ENCODE data around the gene TMEM131.

TMEM131 gene

DNA sequence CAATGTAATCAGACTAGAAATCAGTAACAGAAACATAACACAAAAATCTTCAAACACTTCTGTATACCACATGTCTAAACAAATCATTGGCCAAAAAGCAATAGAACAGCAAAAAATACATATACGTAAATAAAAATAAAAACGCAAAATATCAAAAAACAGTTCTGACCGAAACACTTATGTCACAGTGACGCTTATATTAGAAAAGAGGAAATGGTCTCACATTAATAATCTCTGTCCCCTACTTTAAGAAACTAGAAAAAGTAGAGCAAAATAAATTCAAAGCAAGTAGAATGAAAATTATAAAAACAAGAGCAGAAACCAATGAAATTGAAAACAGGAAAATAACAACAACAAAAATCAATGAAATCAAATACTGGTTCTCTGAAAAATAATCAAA, 41.9 kb downstream of the TMEM131 start:
- no peak for DNase-seq

DNA sequence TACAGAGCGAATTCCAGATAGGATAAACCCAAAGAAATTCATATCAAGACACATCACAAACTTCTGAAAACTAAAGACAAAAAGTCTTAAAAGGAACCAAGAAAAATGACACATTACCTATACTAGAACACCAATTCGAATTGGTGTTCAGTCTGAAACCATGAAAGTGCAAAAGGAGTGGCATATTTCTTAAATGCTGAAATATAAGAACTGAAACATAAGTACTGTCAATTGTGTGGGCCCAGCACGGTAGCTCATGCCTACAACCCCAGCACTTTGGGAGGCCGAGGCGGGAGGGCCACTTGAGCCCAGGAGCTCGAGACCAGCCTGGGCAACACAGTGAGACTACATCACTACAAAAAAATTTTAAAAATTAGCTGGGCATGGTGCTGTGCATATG, 43.4 kb downstream of the TMEM131 start:
- DNase-seq = no peak

DNA sequence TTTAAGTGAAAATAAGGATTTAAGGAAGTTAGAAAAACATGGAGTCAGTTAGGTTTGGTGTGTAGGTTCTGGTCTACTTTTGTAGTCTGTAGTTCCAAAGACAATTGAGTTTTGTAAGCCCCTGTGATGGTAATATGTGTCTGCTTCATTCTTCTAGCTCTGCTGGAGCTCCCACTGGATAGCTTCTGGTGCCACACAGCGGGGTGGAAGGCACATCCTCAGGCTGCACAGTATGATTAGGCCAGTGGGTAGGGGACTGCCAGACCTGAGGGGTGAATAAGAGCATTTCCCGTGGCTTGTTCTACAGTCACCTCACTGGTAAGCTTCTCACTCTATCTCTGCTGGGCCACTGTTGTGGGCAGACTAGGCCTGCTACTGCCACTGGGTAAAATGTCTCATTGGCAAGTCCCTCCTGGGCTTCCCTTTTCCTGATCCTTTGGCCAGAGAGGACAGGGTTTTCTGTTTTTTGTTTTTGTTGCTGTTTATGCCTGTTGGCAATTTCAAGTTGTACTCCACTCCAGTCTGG, 44.5 kb downstream of the TMEM131 start:
- DNase-seq = no peak

DNA sequence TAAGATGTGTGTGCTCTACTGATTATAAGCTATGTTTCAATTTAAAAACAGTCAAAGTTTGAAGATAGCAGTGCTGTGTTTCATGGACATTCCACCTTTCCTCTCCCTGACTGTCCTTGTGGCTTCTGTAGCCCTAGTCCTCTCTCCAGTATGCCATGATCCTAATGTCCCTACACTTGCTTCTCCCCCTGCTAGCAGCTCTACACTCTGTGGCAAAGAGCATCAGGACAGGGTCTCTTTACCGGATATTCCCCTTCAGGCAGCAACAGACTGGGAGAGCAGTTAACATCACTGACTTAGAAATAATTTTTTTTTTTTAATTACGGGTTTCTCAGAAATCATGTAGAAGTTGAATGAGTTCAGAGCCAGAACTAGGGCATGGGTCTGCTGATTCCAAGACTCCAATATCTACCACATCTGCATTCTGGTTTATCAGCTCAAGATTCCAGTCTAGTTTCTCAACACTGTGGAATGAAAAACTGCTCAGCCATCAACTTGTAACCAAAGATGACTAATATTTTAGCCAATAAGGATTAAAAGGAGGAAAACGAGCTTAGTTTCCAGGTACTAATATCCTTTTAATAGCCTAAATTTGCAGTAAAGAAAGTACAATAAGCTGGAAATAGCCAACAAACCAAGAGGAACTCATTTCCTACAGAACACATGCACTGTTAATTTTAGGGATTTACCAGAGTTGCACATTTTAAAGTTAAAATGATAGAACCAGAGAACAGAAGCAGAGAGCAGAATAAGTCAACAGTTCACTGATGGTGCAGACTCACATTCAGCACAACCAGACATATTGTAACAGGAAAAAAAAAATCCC, 45.2 kb downstream of the TMEM131 start:
- no peak for DNase-seq

DNA sequence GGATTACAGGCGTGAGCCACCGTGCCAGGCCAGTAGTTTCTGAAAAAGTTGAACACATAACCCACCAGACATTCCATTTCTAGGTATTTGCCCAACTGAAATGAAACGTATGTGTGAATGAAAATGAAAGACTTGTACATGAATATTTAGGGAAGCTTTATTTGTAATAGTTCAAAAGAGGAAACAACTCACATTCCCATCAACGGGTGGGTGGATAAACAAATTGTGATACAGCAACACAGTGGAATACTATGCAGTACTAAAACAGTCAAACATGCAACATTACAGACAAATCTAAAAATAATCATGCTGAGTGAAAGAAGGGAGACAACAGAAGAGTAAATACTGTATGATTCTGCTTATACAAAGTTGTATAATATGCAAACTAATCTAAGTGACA, 46.8 kb downstream of the TMEM131 start:
- no peak for DNase-seq

DNA sequence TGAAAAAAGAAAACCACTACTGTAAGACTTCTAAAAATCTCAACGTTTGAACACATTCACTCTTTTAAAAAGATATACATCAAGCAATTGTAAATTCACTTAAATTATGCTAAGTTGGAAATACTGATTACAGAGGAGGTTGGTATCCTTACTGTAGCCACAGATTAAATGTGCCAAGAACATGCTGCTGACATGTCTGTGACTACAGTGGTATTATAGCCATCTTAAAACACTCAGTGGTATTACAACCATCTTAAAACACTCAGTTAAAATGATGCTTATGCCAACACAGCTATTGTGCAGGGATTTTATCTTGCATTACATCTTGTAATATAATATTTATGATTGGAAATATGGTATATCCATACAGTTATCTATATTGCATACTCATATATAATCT, 50.0 kb downstream of the TMEM131 start:
- no peak for DNase-seq

DNA sequence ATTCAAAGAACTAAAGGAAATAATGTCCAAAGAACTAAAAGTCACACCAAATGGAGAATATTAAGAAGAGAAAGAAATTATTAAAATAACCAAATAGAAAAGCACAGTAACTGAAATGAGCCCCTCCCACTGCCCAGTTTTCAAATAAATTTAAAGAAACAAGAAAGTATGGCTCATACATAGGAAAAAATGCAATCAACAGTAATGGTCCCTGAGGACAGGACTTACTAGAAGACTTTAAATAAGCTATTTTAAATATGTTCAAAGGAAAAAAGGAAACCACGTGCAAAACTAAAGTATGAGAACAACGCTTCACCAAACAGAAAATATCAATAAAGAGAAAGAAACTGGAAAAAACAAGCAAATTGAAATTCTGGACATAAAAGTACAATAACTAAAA, 58.9 kb downstream of the TMEM131 start:
- no peak for DNase-seq

DNA sequence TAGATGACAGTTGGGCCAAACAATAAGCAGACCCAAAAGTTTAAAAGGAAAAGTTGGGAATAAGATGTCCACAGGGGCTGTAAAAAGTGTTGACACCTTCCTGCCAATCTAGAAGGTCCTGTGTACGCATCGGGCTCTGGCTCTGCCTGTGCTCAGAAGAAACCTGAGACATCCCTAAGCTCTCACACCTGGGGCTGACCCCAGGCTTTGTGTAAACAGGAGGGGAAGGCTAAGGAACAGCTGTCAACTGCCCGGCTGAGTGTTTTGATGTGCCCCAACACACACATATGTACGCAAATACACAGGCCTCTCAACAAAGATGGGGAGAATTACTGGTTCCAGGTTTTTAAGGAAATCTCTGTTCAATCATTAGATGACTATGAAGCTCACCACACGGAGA, 59.5 kb downstream of the TMEM131 start:
- peak; percentile 76 to 92 (median 78) for DNase-seq

DNA sequence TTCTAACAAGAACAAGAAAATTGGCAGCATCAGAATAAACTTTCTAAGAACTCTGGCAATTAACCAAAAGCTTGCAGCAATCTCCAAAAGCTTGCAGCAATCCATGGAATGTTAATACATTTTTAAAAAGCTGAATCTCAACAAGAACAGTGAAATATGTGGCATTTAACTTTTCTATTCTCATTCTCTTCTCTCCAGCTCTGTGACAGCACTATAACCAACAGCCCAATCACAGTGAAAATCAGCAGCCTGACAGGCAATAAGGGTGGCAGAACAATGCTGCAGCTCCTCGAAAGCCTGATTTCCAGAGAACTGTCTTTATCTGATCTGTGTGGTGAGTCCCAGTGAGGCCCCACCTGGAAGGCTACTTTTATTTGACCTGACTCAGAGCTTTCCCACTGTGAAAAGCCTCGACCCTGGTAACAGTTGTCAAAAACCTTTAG, 60.0 kb downstream of the TMEM131 start:
- DNase-seq = peak in 1 of 3 experiments; percentile 84

DNA sequence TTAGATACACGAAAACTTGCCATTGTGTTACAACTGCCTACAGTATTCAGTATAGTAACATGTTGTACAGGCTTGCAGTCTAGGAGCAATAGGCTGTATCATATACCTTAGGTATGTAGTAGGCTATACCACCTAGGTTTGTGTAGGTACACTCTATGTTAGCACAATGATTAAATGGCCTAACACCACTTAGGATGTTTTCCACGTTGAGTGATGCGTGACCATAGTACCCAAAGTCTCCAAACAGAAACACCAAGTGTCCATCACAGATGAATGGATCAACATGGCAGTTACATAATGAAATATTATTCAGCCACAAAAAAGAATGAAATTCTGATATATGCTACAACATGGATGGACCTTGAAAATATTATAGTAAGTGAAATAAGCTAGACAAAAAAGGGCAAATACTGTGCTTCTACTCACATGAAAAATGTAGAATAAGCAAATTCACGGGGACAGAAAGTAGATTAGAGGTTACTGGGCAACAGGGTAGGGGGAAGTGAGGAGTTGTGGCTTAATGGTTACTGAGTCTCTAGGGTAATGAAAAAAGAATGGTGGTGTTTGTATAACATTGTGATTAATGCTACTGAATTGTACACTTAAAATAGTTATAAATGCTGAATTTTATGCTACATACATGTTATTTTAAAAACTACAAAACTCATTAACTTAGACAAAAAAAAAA, 62.6 kb downstream of the TMEM131 start:
- no peak for DNase-seq

DNA sequence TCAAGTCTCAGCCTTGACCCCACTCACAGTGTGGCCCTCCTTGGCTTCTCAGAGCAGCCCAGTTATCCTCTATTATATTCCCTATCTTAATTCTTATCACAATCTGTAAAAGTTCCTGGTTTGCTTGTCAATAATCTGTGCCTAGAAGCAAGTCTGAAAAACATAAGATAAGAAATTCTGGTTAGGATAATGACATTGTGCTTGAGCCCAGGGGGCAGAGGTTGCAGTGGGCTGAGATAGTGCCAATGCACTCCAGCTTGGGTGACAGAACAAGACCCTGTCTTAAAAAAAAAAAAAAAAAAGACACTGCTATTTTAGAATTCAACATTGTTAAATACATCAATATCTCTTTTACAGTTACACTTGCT, 63.9 kb downstream of the TMEM131 start:
- no peak for DNase-seq

DNA sequence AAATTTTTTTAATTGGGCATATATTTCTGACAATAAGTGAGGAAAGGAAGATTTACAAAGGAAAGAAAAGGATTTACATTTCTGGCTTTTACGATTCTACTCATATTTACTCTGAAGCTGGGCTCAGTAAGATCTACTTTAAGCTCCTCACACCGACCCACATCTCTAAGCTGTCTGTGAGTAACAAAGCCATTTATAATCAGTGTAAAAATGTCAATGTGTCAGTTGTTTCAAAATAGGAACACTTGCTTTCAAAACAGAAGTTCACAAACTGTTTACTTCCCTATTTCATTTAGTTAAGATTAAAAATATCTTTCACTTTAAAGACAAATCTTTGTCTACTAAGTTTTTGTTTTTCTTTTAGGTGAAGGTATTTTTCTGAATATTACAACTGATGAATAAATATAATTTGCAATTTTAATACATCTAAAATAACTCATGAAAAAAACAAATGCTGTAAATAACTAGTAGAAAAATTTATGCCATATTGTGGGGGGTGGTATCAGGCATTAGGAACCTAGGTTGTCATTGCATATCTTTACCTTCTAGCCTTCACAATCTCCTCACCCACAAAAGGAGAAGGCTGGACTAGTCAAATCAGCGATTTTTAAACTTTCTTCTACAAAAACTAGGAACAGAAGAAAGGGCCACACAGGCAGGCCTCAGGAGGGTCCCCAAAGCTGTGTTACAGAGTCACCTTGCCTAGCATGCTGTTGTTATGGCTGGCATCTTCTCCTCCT, 64.5 kb downstream of the TMEM131 start:
- DNase-seq = no peak

DNA sequence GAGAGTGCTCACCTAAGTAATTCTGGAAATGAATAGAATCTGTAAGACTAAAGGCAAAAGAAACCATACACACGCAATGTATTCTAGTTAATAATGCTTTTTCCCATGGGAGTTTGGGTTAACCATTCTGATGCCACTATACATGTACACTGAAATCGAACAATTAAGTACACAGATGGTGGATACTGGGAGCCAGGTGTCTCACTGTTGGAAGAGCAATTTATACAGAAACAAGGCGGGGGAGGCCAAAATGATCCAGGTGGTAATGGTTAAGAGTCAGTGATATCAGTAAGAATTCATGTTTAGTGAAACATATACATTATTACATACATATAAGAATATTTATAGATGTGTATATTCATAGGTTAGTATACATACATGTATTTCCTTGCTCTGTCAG, 67.2 kb downstream of the TMEM131 start:
- peak in 1 of 3 experiments; percentile 10 for DNase-seq

DNA sequence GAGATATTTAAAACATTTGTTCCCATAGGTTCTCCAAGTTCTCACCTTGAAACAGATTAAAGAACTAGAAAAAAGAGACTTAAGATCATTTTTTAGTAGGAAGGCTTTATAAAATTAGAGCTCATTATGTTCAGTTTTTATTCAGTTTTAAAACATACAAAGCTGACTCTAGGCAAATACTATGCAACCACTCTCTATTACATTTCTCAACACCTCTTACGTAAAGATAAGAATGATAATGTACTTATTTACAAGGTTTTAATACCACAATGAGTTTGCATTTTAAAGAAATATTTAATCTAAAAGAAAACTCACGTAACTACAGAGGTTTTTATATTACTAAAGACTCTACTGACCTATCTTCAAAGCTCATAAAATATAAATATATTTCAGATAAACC, 68.8 kb downstream of the TMEM131 start:
- DNase-seq = no peak

DNA sequence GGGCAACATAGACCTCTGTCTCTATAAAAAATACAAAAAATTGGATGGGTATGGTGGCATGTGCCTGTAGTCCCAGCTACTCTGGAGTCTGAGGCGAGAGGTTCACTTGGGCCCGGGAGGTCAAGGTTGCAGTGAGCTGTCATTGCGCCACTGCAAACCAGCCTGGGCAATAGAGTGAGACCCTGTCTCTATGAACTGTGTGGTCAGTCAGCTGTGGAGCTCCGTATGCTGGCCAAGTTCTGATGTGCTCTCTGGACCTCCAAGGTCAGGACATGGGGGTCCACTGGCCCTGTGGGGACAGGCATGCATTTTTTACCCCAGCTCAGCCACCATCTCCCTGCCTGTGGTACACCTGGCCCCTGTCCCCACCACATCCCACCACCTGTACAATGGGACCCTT, 71.6 kb downstream of the TMEM131 start:
- no peak for DNase-seq

DNA sequence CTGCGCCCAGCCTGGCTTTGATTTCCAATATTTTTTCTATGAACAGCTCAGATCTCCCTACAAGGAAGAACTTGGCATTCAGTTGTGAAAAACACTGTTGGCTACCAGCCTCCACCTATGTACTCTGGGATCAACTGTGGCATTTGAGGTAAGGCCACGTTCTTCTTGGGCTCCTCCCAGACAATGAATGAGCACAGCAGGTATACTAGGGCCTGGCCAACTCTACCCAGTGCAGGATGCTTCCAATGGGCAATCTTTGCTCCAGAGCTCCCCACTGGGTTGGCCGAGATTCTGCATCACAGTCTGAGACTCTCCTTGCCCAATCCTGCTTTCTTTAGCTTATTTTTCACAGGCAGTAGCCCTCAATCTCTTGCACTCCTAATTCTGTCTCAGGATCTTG, 75.9 kb downstream of the TMEM131 start:
- DNase-seq = no peak

DNA sequence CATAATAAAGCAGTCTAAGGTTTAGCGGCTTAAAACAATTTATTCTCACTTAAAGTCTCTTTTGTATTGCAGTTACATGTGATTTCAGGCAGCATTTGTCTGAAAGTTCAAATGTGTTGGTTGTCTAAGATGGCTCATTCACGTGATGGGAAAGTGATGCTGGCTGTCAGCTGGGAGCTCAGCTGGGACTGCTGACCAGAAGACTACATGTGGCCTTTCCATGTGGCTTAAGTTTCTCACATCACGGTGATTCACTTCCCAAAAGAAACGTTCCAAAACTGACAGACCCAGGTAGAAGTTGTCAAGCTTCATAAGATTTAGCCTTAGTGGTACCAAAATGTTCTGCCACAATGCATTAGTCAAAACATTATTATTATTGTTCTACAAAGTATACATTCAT, 76.9 kb downstream of the TMEM131 start:
- no peak for DNase-seq

DNA sequence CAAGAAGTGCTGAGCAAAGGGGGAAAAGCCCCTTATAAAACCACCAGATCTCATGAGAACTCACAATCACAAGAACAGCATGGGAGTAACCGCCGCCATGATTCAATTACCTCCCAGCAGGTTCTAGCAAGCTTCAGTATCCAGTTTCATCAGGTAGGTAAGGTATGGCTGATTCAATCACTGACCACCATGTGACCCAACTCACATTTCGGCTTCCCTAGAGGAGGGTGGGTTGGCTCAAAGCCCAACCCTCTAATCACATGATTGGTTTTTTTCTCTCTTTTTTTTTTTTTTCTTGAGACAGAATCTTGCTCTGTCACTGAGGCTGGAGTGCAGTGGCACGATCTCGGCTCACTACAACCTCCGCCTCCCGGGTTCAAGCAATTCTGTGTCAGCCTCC, 78.1 kb downstream of the TMEM131 start:
- peak in 1 of 3 experiments; percentile 3 for DNase-seq

DNA sequence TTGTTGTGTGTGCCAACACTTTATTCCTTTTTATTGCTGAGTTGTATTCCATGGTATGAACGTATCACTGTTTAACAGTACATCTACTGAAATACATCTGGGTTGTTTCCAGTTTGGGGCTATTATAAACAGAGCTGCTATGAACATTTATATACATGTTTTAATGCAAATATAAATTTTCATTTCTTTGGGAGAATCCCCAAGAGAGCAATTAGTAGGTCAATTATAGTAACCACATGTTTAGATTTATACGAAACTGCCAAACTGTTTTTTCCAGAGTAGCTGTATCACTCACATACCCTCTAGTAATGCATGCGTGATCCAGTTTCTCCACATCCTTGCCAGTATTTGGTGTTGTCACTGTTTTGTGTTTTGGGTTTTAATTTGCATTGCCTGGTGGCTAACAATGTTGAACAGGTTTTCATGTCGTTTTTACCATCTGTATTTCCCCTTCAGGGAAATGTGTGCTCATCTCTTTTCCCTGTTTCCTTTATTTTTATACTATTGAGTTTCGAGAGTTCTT, 81.0 kb downstream of the TMEM131 start:
- no peak for DNase-seq

DNA sequence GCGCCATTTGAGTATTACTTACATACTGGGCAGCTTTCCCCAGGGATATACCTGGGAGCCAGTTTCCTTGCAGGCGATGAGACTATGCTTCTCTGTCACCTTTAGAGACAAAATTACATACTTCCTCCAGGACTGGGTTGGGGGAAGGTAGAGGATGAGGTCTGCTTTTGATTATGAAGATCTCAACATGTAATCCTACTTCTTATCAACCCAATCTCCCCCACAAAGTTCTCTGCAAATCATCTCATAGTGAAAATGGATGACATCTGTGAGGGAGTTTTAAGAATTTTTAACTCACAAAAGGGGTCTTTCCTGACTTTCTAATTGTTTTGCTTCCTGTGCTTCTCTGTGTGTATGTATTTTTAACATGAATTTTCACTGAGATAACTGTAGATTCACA, 81.9 kb downstream of the TMEM131 start:
- no peak for DNase-seq

DNA sequence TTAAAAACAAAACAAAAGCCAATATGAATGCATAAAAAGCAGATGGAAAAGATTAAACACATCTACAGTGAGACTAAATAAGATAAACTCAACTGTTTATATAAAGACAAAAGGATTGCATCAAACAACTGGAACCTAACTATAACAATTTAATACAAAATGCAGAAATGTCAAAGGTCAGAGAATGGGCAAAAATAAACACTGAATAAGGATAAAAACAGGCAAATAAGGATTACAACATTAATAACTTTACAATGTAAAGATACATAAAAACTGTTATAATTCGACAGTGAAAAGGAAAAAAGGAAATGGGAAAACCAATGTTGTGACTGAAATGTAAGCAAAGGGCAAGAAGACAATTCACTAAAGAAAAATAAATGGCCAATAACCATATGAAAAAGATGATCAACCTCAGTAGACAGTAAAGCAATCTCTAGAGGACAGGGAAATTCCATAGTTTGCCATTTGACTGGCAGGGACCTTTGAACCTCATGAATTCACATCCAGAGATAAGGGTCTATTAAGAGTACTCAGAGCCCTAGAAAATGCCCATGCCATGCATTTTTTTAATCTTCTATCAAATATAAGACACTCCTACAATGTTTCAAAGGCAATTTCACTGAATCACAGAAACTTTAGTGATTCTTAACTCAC, 83.7 kb downstream of the TMEM131 start:
- no peak for DNase-seq

DNA sequence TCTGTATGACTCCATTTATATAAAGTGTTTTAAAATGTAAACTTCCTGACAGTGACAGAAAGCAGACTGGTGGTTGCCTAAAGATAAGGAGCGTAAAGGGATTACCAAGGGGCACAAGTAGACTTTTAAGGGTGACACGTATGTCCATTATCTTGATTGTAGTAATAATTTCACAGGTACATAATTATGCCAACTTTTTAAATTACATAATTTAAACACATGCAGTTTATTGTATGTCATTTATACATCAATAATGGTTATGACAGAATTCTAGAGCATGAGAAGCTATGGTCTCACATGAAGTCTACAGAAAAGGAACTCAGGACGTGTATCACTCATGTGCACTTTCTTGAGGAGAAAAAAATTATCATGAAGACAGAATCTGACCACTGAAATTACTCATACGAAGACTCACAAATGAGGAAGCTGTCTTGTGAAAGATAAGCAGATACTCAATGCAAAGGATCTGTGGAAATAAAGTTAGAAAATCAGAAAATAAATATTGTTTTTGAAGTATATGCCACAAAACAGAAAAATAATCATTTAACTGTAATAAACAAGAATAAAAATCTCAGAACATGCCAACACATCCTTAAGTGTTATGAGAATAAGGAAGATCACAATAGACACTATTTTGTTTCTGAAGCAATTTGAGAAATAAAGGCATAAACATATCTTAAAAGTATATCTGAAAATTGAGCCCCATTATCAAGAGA, 84.4 kb downstream of the TMEM131 start:
- no peak for DNase-seq

Data from NCI-H1417 (cell line).